Suprapubic skin (tissue), 4 donors: Measurements from ENCODE around the gene PRPF19. TPM values are rescaled to one million over a fixed set of nuclear protein-coding genes. Genes with fewer than 3 reads are reported as not detected.

Source experiments
- DNase-seq, 2 donors: peaks; one replicate each; pipeline ENCODE4 v3.0.0-alpha.2; 2019; ENCODE audit warnings: low spot score in 2 of 2
- H3K27ac ChIP-seq: fragments of 200-600 bp; sonication (generic); one replicate; pipeline ENCODE4 v1.5.1; 2019
- H3K27me3 ChIP-seq: fragments of 200-600 bp; sonication (generic); one replicate; pipeline ENCODE4 v1.5.1; 2019
- H3K36me3 ChIP-seq: fragments of 200-600 bp; sonication (generic); one replicate; pipeline ENCODE4 v1.5.1; 2019
- H3K4me1 ChIP-seq: fragments of 200-600 bp; sonication (generic); one replicate; pipeline ENCODE4 v1.5.1; 2019
- H3K4me3 ChIP-seq: fragments of 200-600 bp; sonication (generic); one replicate; pipeline ENCODE4 v1.5.1; 2019; ENCODE audit warnings: mild to moderate bottlenecking
- H3K9me3 ChIP-seq: fragments of 200-600 bp; sonication (generic); one replicate; pipeline ENCODE4 v1.5.1; 2019
- CTCF ChIP-seq, 2 donors: fragments of 200-600 bp in 1 of 2; fragments of 450-650 bp in 1 of 2; sonication (generic) in 1 of 2; IDR thresholded peaks; one replicate each; pipeline ENCODE4 v1.5.1; 2016 to 2019; ENCODE audit warnings: antibody characterized with exemption in 2 of 2, mild to moderate bottlenecking in 1 of 2, moderate library complexity in 1 of 2
- EP300 ChIP-seq: sonication (generic); formaldehyde crosslinking; IDR thresholded peaks from one replicate; pipeline ENCODE4 v1.6.1; 2017; ENCODE audit warnings: antibody characterized with exemption
- POLR2A ChIP-seq, 2 donors: fragments of 450-650 bp; IDR thresholded peaks; one replicate each; pipeline ENCODE4 v1.6.1; 2017; ENCODE audit warnings: antibody characterized with exemption in 2 of 2, mild to moderate bottlenecking in 2 of 2, moderate library complexity in 2 of 2
- POLR2AphosphoS5 ChIP-seq, 3 donors: sonication (generic); formaldehyde crosslinking; IDR thresholded peaks; one replicate each; pipeline ENCODE4 v1.6.1; 2017; ENCODE audit warnings: antibody characterized with exemption in 3 of 3
- WGBS: methylation state at CpG from one replicate; pipeline ENCODE4 v1.1.5; 2018; 5-methylcytosine and 5-hydroxymethylcytosine counted together
- total RNA-seq, 4 donors: library from RNA; depleted of rRNA; stranded (reverse); fragments of >200 nt; gene quantifications; one replicate each; pipeline ENCODE4 v1.1.0, GENCODE V29; 2016

PRPF19 gene
- total RNA-seq, 4 donors from 2014 or later: 101 to 153 (median 116) TPM

GRCh38 chr11:60862171-60862570 lies 44.2 kb downstream of the PRPF19 start:
- Histone ChIP-seq H3K36me3 (no peaks in the 10 kb centered on the region), H3K4me1 (no peaks in the 10 kb centered on the region), H3K4me3 (no peak overlapping the region), H3K9me3 (no peaks in the 10 kb centered on the region), H3K27me3 (no peaks in the 10 kb centered on the region), H3K27ac (no peak overlapping the region)
- peak in 1 of 2 donors; percentile 28 for DNase-seq
- 92% methylated on average over 9 of the region's 9 CpGs for WGBS
- TF ChIP-seq CTCF (IDR thresholded peaks at IDR 0.05) (no peak), EP300 (no peak), POLR2A (IDR thresholded peaks at IDR 0.05) (no peak), POLR2AphosphoS5 (IDR thresholded peaks at IDR 0.05) (no peak)

GRCh38 chr11:60860943-60861342 lies 45.4 kb downstream of the PRPF19 start:
- peak in 1 of 2 donors; percentile 38 for DNase-seq
- H3K9me3 ChIP-seq: no peaks in the 10 kb centered on the region
- H3K4me1 ChIP-seq: no peaks in the 10 kb centered on the region
- 70% methylated on average over 6 of the region's 7 CpGs for WGBS
- H3K4me3 ChIP-seq: no peak overlapping the region
- H3K36me3 ChIP-seq: no peaks in the 10 kb centered on the region
- H3K27me3 ChIP-seq: no peaks in the 10 kb centered on the region
- no peak for TF ChIP-seq POLR2AphosphoS5 (IDR thresholded peaks at IDR 0.05)
- TF ChIP-seq CTCF (IDR thresholded peaks at IDR 0.05): no peak
- no peak for TF ChIP-seq POLR2A (IDR thresholded peaks at IDR 0.05)
- no peak for TF ChIP-seq EP300
- H3K27ac ChIP-seq: no peak overlapping the region

GRCh38 chr11:60859616-60860250 lies 46.7 kb downstream of the PRPF19 start:
- TF ChIP-seq CTCF (IDR thresholded peaks at IDR 0.05): no peak
- no peak for TF ChIP-seq POLR2AphosphoS5 (IDR thresholded peaks at IDR 0.05)
- TF ChIP-seq EP300: no peak
- no peak for TF ChIP-seq POLR2A (IDR thresholded peaks at IDR 0.05)
- Histone ChIP-seq H3K4me3 (no peak overlapping the region), H3K27ac (no peak overlapping the region), H3K4me1 (no peaks in the 10 kb centered on the region), H3K9me3 (no peaks in the 10 kb centered on the region), H3K36me3 (no peaks in the 10 kb centered on the region), H3K27me3 (no peaks in the 10 kb centered on the region)
- WGBS: 70% methylated on average over 15 of the region's 15 CpGs
- no peak for DNase-seq

GRCh38 chr11:60858731-60859464 lies 47.5 kb downstream of the PRPF19 start:
- H3K27ac ChIP-seq: no peak overlapping the region
- H3K4me3 ChIP-seq: no peak overlapping the region
- no peaks in the 10 kb centered on the region for H3K9me3 ChIP-seq
- H3K4me1 ChIP-seq: no peaks in the 10 kb centered on the region
- H3K27me3 ChIP-seq: no peaks in the 10 kb centered on the region
- 79% methylated on average over 4 of the region's 4 CpGs for WGBS
- TF ChIP-seq CTCF (IDR thresholded peaks at IDR 0.05): no peak
- no peak for TF ChIP-seq POLR2A (IDR thresholded peaks at IDR 0.05)
- TF ChIP-seq POLR2AphosphoS5 (IDR thresholded peaks at IDR 0.05): no peak
- TF ChIP-seq EP300: no peak
- no peaks in the 10 kb centered on the region for H3K36me3 ChIP-seq
- DNase-seq: peak in 1 of 2 donors; percentile 59

GRCh38 chr11:60858236-60858635 lies 48.1 kb downstream of the PRPF19 start:
- no peak for TF ChIP-seq EP300
- TF ChIP-seq POLR2A (IDR thresholded peaks at IDR 0.05): no peak
- TF ChIP-seq POLR2AphosphoS5 (IDR thresholded peaks at IDR 0.05): no peak
- TF ChIP-seq CTCF (IDR thresholded peaks at IDR 0.05): no peak
- DNase-seq: no peak
- WGBS: 83% methylated on average over 5 of the region's 8 CpGs
- Histone ChIP-seq H3K9me3 (no peaks in the 10 kb centered on the region), H3K36me3 (peaks cover under 1% of the 10 kb centered on the region), H3K27ac (no peak overlapping the region), H3K4me3 (no peak overlapping the region), H3K27me3 (no peaks in the 10 kb centered on the region), H3K4me1 (no peaks in the 10 kb centered on the region)
